AG04449 (cell line): ENCODE results near the gene TMOD2.

Experiments
- CTCF ChIA-PET: fragments of 350-600 bp; formaldehyde crosslinking; extraction: SDS; loops from one replicate; lab custom pipeline; 2021; ENCODE audit warnings: antibody characterized with exemption; lab: Yijun Ruan, JAX
- POLR2A ChIA-PET: fragments of 400-600, 350-600 bp; formaldehyde crosslinking; extraction: SDS; loops from one replicate; lab custom pipeline; 2020; ENCODE audit warnings: antibody characterized with exemption, inconsistent platforms; lab: Yijun Ruan, JAX
- DNase-seq: peaks from one replicate; pipeline ENCODE4 v3.0.0-alpha.2; 2010; ENCODE audit warnings: low read depth, low spot score
- H3K4me3 ChIP-seq: 2 replicates; pipeline ENCODE4 v1.5.1; 2011; ENCODE audit warnings: low read depth, mild to moderate bottlenecking, control low read depth, low read length
- TF ChIP-seq, protein P1 (sequence below): IDR thresholded peaks from one replicate; pipeline ENCODE4 v1.5.1; 2011; ENCODE audit warnings: mild to moderate bottlenecking, moderate library complexity, low read length, control low read depth, inconsistent platforms; ENCODE audit not compliant: insufficient read depth; ENCODE audit errors: missing control alignments

The TMOD2 gene

DNA sequence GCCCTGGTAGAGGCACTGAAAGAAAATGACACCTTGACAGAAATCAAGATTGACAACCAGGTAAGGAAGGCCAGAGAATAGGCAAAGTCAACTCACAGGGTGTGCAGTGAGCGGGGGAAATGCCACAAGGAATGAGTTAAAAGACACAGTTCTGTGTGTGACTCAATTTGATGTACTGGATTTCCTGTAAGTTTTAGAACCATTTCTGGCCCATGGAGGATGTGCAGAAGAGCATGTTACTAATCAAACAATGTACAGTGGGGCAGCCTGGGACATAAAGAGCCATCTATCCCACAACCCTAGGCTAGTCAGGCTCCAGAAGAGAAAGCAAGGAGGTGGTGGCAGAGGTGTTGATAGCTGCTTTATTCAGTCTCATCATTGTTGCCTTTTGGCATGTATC is 46.9 kb downstream of the TMOD2 start:
- TF ChIP-seq, protein P1, sequence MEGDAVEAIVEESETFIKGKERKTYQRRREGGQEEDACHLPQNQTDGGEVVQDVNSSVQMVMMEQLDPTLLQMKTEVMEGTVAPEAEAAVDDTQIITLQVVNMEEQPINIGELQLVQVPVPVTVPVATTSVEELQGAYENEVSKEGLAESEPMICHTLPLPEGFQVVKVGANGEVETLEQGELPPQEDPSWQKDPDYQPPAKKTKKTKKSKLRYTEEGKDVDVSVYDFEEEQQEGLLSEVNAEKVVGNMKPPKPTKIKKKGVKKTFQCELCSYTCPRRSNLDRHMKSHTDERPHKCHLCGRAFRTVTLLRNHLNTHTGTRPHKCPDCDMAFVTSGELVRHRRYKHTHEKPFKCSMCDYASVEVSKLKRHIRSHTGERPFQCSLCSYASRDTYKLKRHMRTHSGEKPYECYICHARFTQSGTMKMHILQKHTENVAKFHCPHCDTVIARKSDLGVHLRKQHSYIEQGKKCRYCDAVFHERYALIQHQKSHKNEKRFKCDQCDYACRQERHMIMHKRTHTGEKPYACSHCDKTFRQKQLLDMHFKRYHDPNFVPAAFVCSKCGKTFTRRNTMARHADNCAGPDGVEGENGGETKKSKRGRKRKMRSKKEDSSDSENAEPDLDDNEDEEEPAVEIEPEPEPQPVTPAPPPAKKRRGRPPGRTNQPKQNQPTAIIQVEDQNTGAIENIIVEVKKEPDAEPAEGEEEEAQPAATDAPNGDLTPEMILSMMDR = no peak
- POLR2A ChIA-PET = no interaction called here
- no peak overlapping the region for H3K4me3 ChIP-seq
- CTCF ChIA-PET = interaction anchor here (2.6 kb wide), 1 partner anchor 22 kb away, joined by 13 read pairs; no protein-coding TSS in a partner anchor
- no peak for DNase-seq

DNA sequence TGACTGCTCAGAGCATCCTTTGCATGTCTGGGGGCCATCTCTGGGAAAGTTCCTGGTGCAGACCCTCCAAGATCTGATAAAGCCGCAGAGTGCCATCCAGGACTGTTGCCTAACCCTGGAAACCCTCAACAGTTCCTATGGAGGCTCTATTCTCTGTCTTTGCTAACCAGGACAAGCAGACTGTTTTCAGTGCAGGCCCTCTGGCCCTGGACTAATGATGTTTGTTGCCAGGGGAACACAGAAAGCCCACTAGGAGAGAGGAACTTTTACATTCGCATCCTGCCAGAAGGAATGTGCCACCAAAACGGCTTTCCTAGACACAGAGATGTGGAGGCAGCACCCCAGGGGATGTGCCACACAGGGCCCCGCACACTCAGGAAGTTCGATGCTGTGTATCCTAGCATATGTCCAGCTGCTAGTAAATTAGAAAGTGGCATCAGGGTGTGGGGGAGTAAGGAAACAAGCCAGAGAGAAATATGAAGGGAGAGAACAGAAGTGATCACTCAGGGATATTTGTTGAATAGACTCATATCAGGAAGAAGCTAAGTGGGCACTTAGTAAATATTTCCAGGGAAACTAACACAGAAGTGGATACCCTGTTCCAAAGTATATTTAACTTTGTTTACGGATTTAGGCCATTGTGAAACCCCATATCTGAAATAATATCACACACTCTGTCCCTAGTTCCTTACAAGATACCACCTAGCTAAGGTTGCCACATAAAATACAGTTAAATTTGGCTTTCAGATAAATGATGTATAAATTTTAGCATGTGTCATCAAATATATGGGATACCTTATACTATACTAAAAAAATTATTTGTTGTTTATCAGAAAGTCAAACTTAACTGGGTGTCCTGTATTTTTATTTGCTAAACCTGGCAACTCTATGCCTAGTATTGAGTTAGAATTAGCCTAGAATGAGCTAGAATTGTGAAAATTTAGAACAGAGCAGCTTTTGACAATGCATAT is 48.2 kb downstream of the TMOD2 start:
- ChIA-PET CTCF (interaction anchor here (1.0 to 2.6 kb wide), 3 partner anchors 11 to 23 kb away, joined by 3 to 13 read pairs (median 4); no protein-coding TSS in a partner anchor), POLR2A (no interaction called here)
- no peak overlapping the region for H3K4me3 ChIP-seq
- DNase-seq = no peak
- TF ChIP-seq, protein P1 = no peak

DNA sequence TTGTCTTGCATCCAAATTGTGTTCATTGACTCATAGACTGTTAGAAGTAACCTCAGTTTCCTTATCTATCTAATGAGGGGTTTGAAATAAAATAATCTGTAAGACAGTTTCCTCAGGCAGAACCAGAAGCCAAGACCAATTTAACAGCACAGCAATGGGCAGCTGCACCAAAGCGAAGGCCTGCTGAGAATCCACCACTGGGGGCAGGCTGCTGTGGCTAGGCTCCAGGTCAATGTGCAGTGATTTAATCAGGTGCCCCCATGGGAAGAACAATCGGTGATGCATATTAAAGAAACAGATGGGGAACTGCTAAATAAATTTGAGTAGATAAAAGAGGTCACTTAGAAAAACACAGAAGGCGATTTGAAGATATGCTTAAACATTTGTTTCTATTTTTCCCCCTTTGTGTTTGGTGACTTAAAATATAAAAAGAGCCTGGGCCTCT is 50.0 kb downstream of the TMOD2 start:
- TF ChIP-seq, protein P1 = peak; percentile 61
- DNase-seq = no peak
- ChIA-PET CTCF (interaction anchor here (0.9 to 1.4 kb wide), 4 partner anchors 10 to 37 kb away, joined by 3 to 8 read pairs (median 3); no protein-coding TSS in a partner anchor), POLR2A (no interaction called here)
- no peak overlapping the region for H3K4me3 ChIP-seq

DNA sequence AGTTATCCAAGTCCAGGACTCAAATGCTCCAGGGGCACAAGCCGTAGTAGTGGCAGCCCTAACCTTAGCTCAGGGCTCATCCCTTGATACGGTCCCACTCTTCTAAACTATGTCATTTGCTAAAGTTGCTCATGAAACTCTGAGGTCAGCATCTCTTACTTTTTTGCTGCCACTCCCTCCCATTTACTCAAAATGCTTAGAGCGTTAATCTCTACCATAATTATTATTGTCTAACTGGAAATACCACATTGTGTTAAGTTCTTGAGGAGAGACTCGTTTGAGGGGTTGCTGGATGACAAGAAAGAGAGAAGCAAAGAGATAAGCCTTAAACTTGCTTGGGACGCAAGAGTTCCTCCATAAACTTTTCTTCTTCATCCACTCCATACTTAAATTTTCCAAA is 51.2 kb downstream of the TMOD2 start:
- no peak overlapping the region for H3K4me3 ChIP-seq
- CTCF ChIA-PET = interaction anchor here (0.9 to 1.4 kb wide), 2 partner anchors 9 to 26 kb away, joined by 3 to 8 read pairs; no protein-coding TSS in a partner anchor
- TF ChIP-seq, protein P1 = no peak
- POLR2A ChIA-PET = interaction anchor here (0.6 kb wide), 1 partner anchor 527 kb away, joined by 3 read pairs; no protein-coding TSS in a partner anchor
- no peak for DNase-seq

DNA sequence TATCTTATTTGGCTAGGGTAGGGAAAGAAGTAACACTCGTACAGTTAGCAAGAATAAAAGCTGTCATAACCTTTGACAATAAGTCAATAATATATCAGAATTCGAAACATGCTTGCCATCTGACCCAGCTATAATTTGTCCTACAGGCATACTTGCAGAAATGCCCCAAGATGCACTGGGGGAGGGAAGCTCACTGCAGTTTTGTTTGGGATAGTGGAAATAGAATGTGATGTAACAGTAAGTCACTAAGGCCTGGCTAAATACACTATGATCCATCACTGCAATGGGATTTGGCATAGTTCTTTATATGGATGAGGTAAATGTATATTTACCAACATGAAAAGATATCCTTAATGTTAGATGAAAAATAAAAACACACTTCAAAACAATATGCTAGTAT is 52.6 kb downstream of the TMOD2 start:
- no peak overlapping the region for H3K4me3 ChIP-seq
- ChIA-PET CTCF (interaction anchor here (0.6 kb wide), 1 partner anchor 27 kb away, joined by 3 read pairs; no protein-coding TSS in a partner anchor), POLR2A (no interaction called here)
- no peak for DNase-seq
- TF ChIP-seq, protein P1 = no peak

DNA sequence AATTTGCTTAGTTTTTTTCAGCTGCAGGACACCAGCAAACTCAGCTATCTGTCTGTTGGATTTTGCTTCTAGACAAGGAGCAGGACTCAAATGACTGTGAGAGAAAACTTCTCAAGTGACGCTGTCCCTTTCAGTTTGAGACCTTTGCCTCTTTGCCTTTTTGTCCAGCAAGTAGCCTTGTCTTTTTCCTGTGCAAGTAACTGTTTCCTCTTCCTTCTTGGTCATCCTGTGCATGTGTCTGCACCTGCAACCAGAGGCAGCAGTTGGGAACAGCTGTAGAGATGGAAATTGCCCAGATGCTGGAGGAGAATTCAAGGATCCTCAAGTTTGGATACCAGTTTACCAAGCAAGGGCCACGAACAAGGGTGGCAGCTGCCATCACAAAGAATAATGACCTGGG is 54.7 kb downstream of the TMOD2 start:
- H3K4me3 ChIP-seq = no peak overlapping the region
- ChIA-PET POLR2A (no interaction called here), CTCF (no interaction called here)
- no peak for DNase-seq
- TF ChIP-seq, protein P1 = no peak
